AG08396 (cell line): ENCODE results near the gene PTGER1.

ENCODE experiments used
- DNase-seq: peaks from one replicate; pipeline ENCODE4 v3.0.0; 2012; ENCODE audit warnings: low spot score, mixed read lengths

Gene PTGER1

GRCh38 chr19:14441041-14441938 is 33.9 kb downstream of the PTGER1 start:
- no peak for DNase-seq

GRCh38 chr19:14440049-14440448 is 35.1 kb downstream of the PTGER1 start:
- DNase-seq, result no peak

- no peak for DNase-seq
Measured at GRCh38 chr19:14439014-14439413, 36.1 kb downstream of the PTGER1 start.

GRCh38 chr19:14437578-14438140 is 37.5 kb downstream of the PTGER1 start:
- no peak for DNase-seq

GRCh38 chr19:14435320-14436050 is 39.7 kb downstream of the PTGER1 start:
- no peak for DNase-seq

- peak; percentile 75 for DNase-seq
Measured at GRCh38 chr19:14434543-14435319, 40.4 kb downstream of the PTGER1 start.

- DNase-seq, result no peak
Measured at GRCh38 chr19:14433554-14434501, 41.3 kb downstream of the PTGER1 start.

GRCh38 chr19:14432791-14433553 is 42.2 kb downstream of the PTGER1 start, which contains the start of gene PKN1:
TSS of gene PKN1 (plus strand) at chr19:14433306. CDS start at chr19:14433522, 216 bp downstream.
- DNase-seq, result peak; percentile 88

- DNase-seq, result no peak
Measured at GRCh38 chr19:14430712-14431111, 44.4 kb downstream of the PTGER1 start.

GRCh38 chr19:14428882-14429416 is 46.2 kb downstream of the PTGER1 start:
- no peak for DNase-seq

GRCh38 chr19:14427461-14427860 is 47.7 kb downstream of the PTGER1 start:
- no peak for DNase-seq

GRCh38 chr19:14425696-14426138 is 49.4 kb downstream of the PTGER1 start:
- DNase-seq, result no peak
